ENCODE measurements around the gene KCNH4.

DNA sequence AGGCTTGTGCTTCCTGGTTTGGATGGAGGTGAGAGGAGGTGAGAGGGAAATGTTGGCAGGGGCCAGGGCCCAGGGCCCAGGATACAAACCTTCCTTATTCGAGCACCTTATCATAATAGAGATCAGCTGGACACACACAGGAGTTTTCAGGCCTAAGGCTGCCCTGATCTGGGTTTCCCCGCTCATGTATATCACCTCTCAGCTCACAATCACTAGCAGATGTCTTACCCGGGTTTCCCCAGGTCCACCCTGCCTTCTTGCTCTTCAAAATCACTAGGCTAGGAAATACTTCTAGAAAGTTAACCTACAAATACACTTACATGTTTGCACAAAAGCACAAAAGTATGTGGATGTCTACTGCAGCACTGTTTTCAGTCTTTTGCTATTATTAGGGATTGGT, 54.1 kb downstream of the KCNH4 start:
- TF ChIP-seq, protein P1, sequence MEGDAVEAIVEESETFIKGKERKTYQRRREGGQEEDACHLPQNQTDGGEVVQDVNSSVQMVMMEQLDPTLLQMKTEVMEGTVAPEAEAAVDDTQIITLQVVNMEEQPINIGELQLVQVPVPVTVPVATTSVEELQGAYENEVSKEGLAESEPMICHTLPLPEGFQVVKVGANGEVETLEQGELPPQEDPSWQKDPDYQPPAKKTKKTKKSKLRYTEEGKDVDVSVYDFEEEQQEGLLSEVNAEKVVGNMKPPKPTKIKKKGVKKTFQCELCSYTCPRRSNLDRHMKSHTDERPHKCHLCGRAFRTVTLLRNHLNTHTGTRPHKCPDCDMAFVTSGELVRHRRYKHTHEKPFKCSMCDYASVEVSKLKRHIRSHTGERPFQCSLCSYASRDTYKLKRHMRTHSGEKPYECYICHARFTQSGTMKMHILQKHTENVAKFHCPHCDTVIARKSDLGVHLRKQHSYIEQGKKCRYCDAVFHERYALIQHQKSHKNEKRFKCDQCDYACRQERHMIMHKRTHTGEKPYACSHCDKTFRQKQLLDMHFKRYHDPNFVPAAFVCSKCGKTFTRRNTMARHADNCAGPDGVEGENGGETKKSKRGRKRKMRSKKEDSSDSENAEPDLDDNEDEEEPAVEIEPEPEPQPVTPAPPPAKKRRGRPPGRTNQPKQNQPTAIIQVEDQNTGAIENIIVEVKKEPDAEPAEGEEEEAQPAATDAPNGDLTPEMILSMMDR (IDR thresholded peaks at IDR 0.05), result no peak
- no peak for TF ChIP-seq POLR2AphosphoS5 (IDR thresholded peaks at IDR 0.05)

Data from transverse colon (tissue), 4 donors.